HFF-Myc (cell line): ENCODE data around the gene RNF149.

Experiments
- DNase-seq: peaks from one replicate; pipeline ENCODE4 v3.0.0-alpha.2; 2011; ENCODE audit warnings: low read depth; ENCODE audit errors: extremely low read depth
- H3K4me3 ChIP-seq: replicated peaks from 2 replicates; pipeline ENCODE4 v1.5.1; 2011; ENCODE audit warnings: low read depth, mild to moderate bottlenecking, control low read depth, low read length
- CTCF ChIP-seq: IDR thresholded peaks from 2 replicates; pipeline ENCODE4 v1.5.1; 2012; ENCODE audit warnings: mild to moderate bottlenecking, low read depth, low read length, control low read depth; ENCODE audit errors: missing control alignments

Gene RNF149

GRCh38 chr2:101311696-101312017 lies 3.2 kb upstream of the RNF149 start:
- no peak for TF ChIP-seq CTCF
- DNase-seq = no peak
- H3K4me3 ChIP-seq = no peak overlapping the region

- DNase-seq = no peak
- no peak for TF ChIP-seq CTCF
- H3K4me3 ChIP-seq = no peak overlapping the region
These were observed 2.6 kb upstream of the RNF149 start for GRCh38 chr2:101310834-101311695.

DNA sequence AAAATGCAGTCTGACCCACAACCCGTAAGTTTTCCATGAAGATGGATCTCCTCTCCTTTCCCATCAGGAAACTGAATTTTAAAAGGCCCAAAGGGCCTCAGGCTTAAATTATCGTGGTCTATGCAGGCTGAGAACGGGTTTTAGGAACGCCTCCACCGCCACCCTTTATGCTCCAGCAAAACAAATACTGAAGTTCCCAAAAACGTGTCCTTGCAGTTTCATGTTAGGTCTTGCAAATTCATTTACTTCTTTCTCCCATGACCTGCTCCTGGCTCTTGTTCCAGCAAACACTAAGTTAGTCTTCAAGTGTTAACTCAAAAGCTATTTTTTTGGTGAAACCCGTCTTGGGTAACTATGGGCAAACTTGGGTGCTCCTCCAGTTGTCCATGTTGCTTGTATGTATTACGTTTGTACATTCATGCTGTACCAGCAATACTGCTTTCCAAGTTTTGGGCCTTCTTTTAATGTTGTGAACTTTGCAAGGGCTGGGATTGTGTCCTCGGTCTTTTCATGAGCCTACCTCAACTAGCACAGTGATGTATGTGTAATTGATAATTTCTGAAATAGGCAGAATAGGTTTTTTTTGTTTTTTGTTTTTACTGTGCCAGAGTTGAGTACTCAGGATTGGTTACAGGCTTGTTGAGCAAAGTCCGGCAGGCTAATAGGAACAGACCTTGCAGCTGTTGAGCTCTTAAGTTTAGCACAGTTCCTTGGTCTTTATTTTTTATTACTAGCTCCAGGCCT lies 1.8 kb upstream of the RNF149 start:
- no peak overlapping the region for H3K4me3 ChIP-seq
- DNase-seq = no peak
- TF ChIP-seq CTCF = no peak

DNA sequence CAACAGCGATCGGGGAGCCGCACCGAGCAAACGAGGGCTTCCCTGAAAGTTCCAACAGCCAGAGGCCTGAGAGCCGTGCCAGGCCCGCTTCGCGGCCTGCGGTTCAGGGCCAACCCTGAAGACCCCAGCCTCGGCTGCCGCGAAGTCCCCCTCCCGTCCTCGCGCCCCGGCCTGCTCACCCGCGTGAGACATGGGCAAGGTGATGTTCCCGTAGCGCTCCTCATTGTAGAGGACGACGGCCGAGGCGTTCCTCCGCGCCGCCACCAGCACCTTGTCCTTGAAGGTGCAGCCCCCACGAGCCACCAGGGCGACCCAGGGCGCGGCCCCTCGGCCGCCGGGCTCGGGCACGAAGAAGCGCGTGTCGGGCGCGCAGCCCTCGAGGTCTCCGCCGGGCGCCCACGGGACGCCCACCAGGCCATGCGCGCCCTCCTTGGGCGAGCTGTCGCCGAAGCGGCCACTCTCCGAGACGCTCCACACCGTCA lies 510 bp downstream of the RNF149 start:
- DNase-seq = no peak
- TF ChIP-seq CTCF = no peak
- peak overlapping the region; percentile 91 for H3K4me3 ChIP-seq

DNA sequence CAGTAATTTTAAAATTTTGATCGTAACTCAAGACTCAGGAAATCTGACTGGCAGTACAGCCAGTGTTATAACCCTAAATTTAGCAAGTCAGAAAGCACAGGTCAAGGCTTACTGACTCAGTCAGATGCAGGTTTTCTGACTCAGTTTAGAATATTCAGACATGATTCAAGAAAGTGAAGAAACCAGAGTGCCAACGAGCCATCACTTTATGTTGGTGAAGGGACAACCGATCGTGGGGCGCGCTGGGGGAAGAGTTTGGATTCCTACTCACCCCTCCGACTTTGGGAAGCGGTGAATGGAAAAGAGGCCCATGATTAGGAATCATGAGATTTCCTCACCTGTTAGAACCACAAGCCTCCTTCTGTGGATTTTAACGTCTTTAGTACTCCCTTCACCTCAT lies 998 bp downstream of the RNF149 start:
- no peak for TF ChIP-seq CTCF
- peak overlapping the region; percentile 91 for H3K4me3 ChIP-seq
- DNase-seq = no peak

- DNase-seq = no peak
- TF ChIP-seq CTCF = no peak
- H3K4me3 ChIP-seq = peak overlapping the region; percentile 91
These were observed 2.1 kb downstream of the RNF149 start for GRCh38 chr2:101306410-101306809.
